ENCODE data around the gene ADI1.
A peak's percentile ranks its signal among the peaks of the same experiment; 100 is the strongest.

ADI1 gene

DNA sequence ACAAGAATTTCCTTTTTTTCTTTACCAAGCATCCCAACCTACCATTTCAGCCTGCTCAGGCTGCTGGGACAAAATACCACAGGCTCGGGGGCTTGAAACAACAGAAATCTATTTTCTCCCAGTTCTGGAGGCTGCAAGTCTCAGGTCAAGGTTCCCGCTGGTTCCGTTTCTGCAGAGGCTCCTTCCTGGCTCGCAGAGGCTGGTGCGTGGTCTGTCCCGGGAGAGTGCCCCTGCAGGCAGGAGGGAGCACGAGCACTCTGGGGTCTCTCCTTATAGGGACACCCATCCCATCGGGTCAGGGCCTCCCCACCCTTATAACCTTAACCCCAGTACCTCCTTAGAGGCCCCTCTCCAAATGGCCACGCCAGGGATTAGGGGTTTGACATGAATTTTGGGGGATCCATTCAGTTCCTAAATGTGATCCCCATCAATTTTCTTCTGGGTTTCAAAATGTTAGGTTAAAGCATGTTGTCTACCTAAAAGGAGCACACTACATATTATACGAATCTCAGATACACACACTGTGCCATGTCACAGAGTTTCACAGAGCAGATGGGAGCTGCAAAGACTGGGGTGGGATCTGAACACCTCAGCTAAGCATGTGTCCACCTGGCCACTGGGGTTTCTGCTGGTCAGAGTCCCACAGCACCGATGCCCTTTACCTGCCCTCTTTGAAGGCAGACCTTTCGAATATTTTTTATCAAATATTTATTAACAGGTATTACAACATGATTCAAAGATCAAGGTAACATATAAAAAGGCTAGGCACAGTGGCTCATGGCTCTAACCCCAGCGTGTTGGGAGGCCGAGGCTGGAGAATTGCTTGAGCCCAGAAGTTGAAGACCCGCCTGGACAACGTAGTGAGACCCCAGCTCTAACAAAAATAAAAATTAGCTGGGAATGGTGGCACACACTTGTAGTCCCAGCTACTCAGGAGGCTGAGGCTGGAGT is 17.6 kb upstream of the ADI1 start:
- TF ChIP-seq CREB1 (IDR thresholded peaks at IDR 0.05; ENCODE audit: low read depth) (no peak), USF1 (IDR thresholded peaks at IDR 0.05) (no peak), EP300 (IDR thresholded peaks at IDR 0.05; ENCODE audit: borderline replicate concordance) (no peak), EGR1 (IDR thresholded peaks at IDR 0.05) (no peak), TAF1 (IDR thresholded peaks at IDR 0.05; ENCODE audit: low read depth) (no peak), TEAD4 (IDR thresholded peaks at IDR 0.05) (no peak)
- TF ChIP-seq, protein P1, sequence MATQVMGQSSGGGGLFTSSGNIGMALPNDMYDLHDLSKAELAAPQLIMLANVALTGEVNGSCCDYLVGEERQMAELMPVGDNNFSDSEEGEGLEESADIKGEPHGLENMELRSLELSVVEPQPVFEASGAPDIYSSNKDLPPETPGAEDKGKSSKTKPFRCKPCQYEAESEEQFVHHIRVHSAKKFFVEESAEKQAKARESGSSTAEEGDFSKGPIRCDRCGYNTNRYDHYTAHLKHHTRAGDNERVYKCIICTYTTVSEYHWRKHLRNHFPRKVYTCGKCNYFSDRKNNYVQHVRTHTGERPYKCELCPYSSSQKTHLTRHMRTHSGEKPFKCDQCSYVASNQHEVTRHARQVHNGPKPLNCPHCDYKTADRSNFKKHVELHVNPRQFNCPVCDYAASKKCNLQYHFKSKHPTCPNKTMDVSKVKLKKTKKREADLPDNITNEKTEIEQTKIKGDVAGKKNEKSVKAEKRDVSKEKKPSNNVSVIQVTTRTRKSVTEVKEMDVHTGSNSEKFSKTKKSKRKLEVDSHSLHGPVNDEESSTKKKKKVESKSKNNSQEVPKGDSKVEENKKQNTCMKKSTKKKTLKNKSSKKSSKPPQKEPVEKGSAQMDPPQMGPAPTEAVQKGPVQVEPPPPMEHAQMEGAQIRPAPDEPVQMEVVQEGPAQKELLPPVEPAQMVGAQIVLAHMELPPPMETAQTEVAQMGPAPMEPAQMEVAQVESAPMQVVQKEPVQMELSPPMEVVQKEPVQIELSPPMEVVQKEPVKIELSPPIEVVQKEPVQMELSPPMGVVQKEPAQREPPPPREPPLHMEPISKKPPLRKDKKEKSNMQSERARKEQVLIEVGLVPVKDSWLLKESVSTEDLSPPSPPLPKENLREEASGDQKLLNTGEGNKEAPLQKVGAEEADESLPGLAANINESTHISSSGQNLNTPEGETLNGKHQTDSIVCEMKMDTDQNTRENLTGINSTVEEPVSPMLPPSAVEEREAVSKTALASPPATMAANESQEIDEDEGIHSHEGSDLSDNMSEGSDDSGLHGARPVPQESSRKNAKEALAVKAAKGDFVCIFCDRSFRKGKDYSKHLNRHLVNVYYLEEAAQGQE (IDR thresholded peaks at IDR 0.05; ENCODE audit: low read depth): no peak

DNA sequence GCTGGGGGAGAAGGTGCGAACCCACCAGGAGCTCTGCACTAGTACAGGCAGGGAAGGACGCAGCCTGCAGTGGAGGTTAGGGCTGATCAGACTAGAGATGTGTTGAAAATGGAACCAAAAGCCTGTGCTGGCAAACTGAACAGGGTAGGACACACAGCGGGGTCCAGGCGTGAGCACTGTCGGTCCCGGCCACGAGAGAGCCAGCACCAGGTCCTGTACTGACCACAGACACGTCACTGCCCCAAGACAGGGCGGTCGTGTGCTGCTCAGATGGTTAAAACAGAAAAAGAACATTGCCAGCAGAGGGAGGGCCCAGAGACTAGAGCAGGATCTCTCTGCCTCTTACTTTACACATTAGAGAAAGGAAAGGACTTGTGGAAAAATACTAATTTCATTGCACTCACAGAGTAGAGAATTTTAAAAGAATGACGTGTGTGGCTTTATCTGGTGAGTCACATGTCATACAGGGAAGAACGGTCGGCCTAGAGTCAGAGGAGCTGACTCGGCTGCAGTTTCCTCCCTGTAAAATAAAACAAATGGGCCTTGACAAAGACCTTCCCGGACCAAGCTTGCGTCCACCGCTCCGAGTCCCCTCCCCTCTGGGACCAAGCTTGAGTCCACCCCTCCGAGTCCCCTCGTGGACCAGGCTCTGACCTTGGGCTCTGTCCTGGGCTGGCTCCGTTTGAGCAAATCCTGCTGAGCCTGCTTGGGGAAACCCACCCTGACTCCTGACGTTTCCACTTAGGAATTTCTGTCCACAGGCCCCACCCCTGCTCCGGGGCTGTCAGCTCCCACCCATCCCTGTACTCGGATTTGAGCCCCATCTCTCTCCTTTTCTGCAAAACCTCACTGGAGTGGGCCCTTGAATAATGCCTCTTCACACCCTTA is 16.7 kb upstream of the ADI1 start:
- TF ChIP-seq, protein P1 (IDR thresholded peaks at IDR 0.05; ENCODE audit: low read depth): no peak
- TF ChIP-seq ZBTB7A (IDR thresholded peaks at IDR 0.05; ENCODE audit: low read depth) (no peak), EGR1 (IDR thresholded peaks at IDR 0.05) (no peak), MAX (IDR thresholded peaks at IDR 0.05) (0 out of 2 replicates have a peak, but pooled peaks have one; percentile 19)

GRCh38 chr2:3535467-3535793 is 16.1 kb upstream of the ADI1 start:
- TF ChIP-seq CEBPB (IDR thresholded peaks at IDR 0.05) (no peak), RAD21 (IDR thresholded peaks at IDR 0.05; ENCODE audit: low read depth) (no peak)

GRCh38 chr2:3534251-3534814 is 15.0 kb upstream of the ADI1 start:
- TF ChIP-seq TAF1 (IDR thresholded peaks at IDR 0.05; ENCODE audit: low read depth): no peak
- no peak for TF ChIP-seq NFIC (IDR thresholded peaks at IDR 0.05)
- no peak for TF ChIP-seq EGR1 (IDR thresholded peaks at IDR 0.05)
- TF ChIP-seq EP300 (IDR thresholded peaks at IDR 0.05; ENCODE audit: borderline replicate concordance): no peak
- no peak for TF ChIP-seq RAD21 (IDR thresholded peaks at IDR 0.05; ENCODE audit: low read depth)
- TF ChIP-seq MAX (IDR thresholded peaks at IDR 0.05): no peak
- TF ChIP-seq CREB1 (IDR thresholded peaks at IDR 0.05; ENCODE audit: low read depth): no peak
- TF ChIP-seq TEAD4 (IDR thresholded peaks at IDR 0.05): no peak
- no peak for TF ChIP-seq FOXM1 (IDR thresholded peaks at IDR 0.05; ENCODE audit: borderline replicate concordance, low read depth)
- TF ChIP-seq ZBTB7A (IDR thresholded peaks at IDR 0.05; ENCODE audit: low read depth): no peak
- no peak for TF ChIP-seq USF1 (IDR thresholded peaks at IDR 0.05)
- TF ChIP-seq YY1 (IDR thresholded peaks at IDR 0.05; ENCODE audit: low read depth): no peak
- no peak for TF ChIP-seq TCF12 (IDR thresholded peaks at IDR 0.05; ENCODE audit: low read depth)
- TF ChIP-seq CEBPB (IDR thresholded peaks at IDR 0.05): no peak
- TF ChIP-seq, protein P1 (IDR thresholded peaks at IDR 0.05; ENCODE audit: low read depth): no peak

Data from Ishikawa (cell line).